SH-SY5Y (cell line): ENCODE measurements around the gene KDM7A.
A peak's percentile ranks its signal among the peaks of the same experiment; 100 is the strongest.

Experiments used
- GATA2 ChIP-seq: IDR thresholded peaks from 2 replicates; pipeline ENCODE4 v1.6.1; 2011; ENCODE audit warnings: mild to moderate bottlenecking, low read depth, low read length
- GATA3 ChIP-seq: IDR thresholded peaks from 2 replicates; pipeline ENCODE4 v1.6.1; 2011; ENCODE audit warnings: low read depth, mild to moderate bottlenecking, low read length, moderate library complexity

KDM7A gene

GRCh38 chr7:140060788-140061606 is 115.8 kb downstream of the KDM7A start:
- no peak for TF ChIP-seq GATA3
- no peak for TF ChIP-seq GATA2

GRCh38 chr7:140060243-140060630 is 116.5 kb downstream of the KDM7A start:
- TF ChIP-seq GATA3 (no peak), GATA2 (no peak)

- TF ChIP-seq GATA2 (peak; percentile 71), GATA3 (no peak)
Measured at GRCh38 chr7:140059273-140060242, 117.2 kb downstream of the KDM7A start.

DNA sequence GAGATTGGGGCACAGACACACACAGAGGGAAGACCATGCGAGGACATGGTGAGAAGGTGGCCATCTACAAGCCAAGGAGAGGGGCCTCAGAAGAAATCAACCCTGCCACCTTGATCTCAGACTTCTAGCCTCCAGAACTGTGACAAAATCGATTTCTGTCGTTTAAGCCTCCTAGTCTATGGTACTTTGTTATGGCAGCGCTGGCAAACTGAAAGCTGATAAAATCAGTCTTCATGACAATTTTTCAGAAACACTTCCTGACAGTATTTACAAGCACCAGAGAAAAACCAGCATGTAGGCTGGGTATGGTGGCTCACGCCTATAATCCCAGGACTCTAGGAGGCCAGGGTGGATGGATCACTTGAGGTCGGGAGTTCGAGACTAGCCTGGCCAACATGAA is 118.3 kb downstream of the KDM7A start:
- no peak; the same call in 1 of the 2 replicates for TF ChIP-seq GATA2
- TF ChIP-seq GATA3, result no peak

DNA sequence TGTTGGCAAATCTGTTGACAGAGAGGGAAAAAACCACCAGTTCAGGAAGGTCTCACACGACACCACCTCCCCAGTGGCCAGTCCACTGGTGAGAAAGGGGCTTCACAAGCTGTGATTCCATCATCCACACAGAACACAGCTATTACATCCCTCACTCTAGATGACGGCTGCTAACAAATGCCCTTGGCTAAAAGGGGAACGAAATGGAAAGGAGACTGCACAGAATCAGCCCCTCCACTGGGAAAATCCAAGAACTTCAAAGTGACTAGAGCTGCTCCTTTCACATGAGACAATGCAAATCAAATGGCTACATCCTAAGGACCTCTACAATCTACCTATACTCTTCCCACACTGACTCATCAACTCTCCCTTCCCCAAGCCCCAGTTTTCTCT is 119.6 kb downstream of the KDM7A start:
- TF ChIP-seq GATA3 (no peak), GATA2 (no peak)

DNA sequence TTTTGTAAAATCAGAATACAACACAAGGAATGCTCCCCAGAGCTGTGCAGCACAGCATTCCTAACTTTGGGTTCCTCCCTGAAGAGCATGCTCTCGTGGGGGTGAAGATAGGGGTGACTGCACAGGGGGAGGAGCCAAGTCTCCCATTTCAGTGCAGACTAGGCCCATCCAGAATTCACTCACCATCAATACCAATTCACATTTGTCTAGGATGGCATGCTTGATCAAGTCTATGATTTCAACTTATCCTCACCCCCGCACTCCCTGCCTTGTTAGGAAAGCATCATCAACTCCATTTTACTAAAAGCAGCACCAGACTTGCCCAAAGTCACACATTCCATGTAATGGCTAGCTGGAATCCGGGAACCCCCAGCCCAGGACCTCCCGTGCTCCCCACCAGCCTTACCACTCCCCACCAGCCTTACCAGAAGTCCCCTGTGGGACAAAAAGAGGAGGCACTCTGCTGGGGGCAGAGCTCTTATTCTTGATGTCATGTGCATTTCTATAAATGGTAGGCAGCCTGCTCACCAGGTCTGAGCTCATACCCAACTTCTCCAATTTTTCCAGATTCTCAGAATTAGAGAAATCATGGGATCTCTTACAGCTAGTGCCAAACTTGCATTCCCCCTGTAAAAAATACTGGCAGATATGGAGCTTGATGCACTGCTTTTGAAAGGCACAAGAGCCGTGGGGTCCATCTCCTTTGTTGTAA is 120.2 kb downstream of the KDM7A start:
- no peak for TF ChIP-seq GATA3
- TF ChIP-seq GATA2, result no peak

- TF ChIP-seq GATA2 (no peak), GATA3 (no peak)
Measured at GRCh38 chr7:140055833-140056232, 121.0 kb downstream of the KDM7A start.

- no peak for TF ChIP-seq GATA3
- TF ChIP-seq GATA2, result no peak
Measured at GRCh38 chr7:140054751-140055150, 122.0 kb downstream of the KDM7A start.

DNA sequence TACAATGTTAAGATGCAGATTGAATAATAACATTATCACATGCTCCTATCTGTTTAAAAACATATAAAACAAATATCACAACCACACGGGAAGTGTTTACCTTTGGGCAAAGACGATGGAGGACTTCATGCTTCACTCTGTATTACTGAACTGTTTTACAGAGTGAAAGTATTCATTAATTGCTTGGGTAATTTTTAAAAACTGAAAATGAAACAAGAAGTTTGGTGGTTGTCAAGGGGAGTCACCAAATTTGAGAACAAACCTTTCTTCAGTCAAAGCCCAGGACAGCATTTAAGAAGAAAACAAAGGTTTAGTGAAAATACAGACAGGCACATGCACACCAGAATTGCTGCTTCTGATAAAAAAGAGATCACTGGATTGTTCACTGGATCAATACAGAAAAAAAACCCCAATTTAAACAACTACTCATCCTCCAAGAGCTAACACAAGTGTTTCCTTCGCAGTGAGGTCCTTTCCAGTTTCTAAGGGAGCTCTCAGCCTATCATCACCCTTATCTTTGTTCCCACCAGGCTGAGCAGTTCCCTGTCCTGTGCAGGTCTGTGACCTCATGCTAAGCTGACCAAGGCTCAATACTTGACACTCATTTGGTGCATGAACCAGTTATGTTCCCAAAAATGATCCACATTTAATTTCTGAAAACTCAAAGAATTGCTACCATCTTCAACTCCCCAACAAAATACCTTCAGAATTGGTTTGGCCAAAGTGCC is 122.8 kb downstream of the KDM7A start:
- TF ChIP-seq GATA3 (no peak), GATA2 (no peak)

- no peak for TF ChIP-seq GATA2
Measured at GRCh38 chr7:140051820-140052219, 125.0 kb downstream of the KDM7A start.

DNA sequence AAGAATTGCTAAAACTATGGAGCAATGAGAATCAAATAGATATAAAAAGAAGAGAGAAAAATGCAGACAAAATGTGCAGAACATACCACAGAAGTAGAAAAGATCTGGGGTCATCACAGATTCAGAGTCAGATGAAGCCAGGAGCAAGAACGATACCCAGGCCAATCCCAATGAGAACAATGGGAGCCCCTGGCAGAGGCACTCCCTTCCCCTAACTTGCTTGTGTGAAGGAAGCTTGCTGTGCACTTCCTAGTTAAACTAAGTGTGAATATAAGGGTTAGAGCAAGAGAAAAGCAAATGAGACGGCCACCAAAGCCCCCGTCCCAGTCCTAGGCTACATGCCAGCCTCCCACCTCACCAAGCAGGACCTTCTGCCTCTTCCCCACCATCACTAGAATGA is 126.7 kb downstream of the KDM7A start:
- TF ChIP-seq GATA3 (no peak), GATA2 (no peak)

- TF ChIP-seq GATA2, result no peak
- no peak for TF ChIP-seq GATA3
Measured at GRCh38 chr7:140049339-140050024, 127.3 kb downstream of the KDM7A start.

- TF ChIP-seq GATA3 (no peak), GATA2 (no peak)
Measured at GRCh38 chr7:140048989-140049338, 127.8 kb downstream of the KDM7A start.
